ENCODE measurements around the gene NTSR1.
A peak's percentile ranks its signal among the peaks of the same experiment; 100 is the strongest.

Gene NTSR1

GRCh38 chr20:62694106-62694505 lies 14.5 kb upstream of the NTSR1 start:
- no peak for DNase-seq (ENCODE audit: low spot score)

DNA sequence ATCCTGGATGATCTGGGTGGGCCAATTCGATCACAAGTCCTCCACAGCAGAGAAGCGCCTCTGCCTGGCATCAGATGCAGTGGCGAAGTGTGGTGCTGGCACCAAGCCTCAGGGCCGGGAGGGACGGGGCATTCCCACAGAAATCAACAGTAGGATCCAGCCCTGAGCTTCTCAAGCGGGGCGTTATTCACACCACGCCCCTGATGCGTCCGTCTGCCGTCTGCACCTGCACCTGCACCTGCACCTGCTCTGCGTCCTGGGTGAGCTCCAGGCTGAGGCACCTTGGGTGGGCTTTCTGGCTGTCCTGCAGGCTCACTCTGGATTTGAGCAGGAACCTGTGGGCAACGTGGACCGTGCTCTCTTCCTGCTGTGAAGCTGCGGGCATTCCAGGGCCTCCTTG lies 13.8 kb upstream of the NTSR1 start:
- no peak for DNase-seq (ENCODE audit: low spot score)

GRCh38 chr20:62695448-62696414 lies 12.9 kb upstream of the NTSR1 start:
- no peak for DNase-seq (ENCODE audit: low spot score)

DNA sequence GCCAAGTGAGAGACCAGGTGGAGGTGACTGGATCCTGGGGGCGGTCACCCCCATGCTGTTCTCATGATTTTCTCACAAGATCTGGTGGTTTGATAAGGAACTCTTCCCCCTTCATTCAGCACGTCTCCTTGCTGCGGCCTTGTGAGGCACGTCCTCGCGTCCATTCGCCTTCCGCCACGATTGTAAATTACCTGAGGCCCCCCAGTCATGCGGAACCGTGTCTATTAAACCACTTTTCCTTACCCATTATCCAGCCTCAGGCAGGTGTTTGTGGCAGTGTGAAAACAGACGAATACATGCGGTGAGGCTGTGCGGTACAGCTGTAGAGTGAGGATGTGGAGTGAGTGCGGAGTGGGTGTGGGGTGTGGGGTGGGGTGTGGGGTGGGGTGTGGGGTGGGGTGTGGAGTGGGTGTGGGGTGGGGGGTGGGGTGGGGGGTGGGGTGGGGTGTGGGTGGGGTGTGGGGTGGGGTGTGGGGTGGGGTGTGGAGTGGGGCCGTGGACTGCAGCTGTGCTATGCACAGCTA lies 12.1 kb upstream of the NTSR1 start:
- no peak for DNase-seq (ENCODE audit: low spot score)

DNA sequence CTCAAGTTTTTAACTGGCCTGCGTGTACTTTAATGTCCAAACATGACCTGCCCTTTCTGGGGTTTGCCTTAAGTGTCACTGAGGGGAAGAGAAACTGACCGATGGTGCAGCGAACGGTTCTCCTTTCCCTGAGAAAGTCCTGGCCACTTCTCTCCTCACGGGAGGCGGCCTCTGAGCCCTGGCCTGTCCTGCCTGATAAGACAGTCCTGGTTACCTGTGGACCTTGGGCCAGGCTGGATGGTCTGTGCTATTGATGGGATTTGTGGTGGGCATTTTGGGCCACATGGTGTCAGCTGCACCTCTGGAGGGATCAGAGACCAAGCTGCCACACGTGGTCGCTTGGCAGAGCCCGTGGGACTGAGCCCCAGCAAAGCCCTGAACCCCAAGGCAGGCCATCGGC lies 11.6 kb upstream of the NTSR1 start:
- DNase-seq (ENCODE audit: low spot score), result no peak

- DNase-seq (ENCODE audit: low spot score), result no peak
Measured at GRCh38 chr20:62697468-62697912, 11.1 kb upstream of the NTSR1 start.

- DNase-seq (ENCODE audit: low spot score), result no peak
Measured at GRCh38 chr20:62698231-62698630, 10.4 kb upstream of the NTSR1 start.

DNA sequence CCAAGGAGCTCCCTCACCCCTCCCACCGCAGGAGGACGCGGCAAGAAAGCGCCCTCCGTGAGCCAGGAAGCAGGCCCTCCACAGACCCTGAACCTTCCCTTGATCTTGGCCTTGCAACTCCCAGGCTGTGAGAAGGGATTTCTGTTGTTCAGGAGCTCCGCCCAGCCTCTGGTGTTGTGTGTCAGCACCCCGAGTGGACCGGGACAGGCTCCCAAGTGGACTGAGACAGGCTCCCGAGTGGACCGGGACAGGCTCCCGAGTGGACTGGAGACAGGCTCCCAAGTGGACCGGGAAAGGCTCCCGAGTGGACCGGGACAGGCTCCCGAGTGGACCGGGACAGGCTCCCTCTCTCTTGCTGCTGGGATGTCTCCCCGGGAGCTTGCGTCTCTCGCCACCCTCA lies 9.3 kb upstream of the NTSR1 start:
- no peak for DNase-seq (ENCODE audit: low spot score)

GRCh38 chr20:62699741-62700140 lies 8.9 kb upstream of the NTSR1 start:
- DNase-seq (ENCODE audit: low spot score), result no peak

DNA sequence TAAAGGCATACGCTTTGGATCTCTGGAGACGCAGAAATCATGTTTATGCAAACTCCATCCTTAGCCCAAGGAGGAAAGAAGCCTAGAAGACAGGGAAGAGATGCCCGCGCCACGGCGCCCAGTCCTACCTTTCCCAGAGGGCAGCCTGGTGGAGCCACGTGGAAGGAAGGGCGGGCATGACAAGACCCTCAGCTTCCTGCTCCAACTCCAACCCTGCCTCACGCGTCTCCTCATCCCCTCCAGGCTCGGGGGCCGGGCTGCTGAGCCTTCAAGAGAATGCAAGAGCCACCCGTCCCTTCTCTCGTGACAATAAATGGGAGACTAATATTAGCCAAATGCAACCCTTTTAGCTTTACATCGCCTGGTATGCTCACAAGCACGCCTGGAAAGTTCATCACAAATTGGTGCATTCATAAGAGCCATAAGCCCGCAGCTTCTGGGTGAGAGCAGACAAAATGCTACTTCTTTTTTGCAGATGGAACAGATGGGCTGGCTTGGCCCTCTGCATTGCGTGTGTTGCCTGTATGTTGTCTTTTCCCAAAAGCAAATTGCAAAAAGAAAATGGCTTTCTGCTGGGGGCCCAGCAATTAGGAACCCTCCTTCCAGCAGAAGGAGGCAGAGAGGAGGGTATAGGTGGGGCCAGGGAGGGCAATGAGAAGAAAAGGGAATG lies 8.2 kb upstream of the NTSR1 start:
- no peak for DNase-seq (ENCODE audit: low spot score)

- DNase-seq (ENCODE audit: low spot score), result no peak
Measured at GRCh38 chr20:62701161-62702012, 7.2 kb upstream of the NTSR1 start.

DNA sequence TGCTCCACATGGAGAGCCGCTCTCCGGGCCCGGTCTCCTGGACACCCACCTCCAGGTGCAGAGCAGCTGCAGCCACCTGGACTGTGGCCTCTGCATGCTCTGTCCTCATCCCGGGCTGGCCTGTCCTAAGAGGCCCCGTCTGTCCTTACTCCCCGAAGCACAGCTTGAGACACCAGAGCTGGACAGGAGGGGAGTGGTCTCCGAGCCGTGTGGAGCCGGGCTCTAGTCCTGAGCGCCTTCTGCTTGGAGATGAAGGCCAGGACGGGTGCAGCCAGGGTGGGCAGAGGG lies 6.7 kb upstream of the NTSR1 start:
- no peak for DNase-seq (ENCODE audit: low spot score)

DNA sequence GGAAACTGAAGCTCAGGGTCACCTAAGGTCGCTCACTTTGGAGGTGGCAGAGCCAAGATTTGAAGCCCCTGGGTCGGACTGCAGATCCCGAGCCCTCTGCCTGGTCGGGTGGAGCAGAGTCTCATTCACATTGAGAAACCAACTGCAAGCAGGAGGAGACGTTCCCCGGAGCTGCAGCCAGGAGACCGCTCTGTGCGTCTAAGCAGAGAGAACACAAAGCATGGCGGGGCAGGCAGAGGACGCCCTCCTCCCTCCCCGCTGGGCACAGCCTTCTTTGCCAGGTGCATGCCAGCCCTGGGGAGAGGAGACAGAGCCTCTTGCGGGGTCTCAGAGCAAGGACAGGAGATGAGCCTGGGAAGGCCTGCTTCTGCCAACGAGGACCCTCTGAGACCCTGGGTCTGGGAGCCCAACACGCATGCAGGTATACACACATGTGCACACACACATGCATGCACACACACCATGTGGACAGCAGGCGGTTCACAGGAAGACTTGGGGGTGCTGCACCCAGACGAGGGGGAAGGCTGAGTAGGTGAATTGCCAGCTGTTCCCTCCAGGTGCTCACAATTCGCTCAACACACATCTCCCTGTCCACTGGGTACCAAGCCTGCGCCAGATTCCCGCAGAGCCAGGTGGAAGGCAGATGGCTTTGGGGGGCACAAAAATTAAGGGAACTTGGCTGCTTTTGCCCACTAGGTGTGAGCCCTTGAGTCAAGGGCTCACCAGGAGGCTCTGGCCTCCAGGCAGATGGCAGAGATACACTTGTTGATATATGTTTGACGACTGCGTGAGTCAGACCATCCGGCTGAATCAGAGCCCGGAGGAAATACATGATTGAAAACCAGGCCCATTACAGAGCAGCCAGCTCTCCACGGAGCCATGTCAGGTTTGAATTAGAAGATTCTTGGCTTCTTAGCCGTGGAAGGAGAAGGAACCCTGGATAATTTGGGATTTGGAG lies 5.5 kb upstream of the NTSR1 start:
- no peak for DNase-seq (ENCODE audit: low spot score)

DNA sequence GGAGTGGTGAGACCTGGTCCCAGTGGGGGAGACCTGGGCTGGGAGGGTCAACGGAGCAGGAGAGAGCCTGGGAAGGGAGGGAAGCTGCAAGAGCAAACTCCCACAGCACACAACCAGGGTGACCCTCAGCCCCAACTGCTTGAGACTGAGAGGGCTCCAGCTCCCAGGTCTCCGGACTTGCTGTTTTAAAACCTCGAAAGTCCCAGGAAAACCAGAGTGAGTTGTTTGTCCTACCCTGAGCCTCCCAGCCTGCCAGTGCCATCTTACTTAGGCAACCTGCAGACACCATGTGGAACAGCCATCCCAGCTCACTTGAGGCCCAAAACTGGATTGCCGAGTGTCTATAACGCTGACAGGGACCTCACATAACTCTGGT lies 4.8 kb upstream of the NTSR1 start:
- no peak for DNase-seq (ENCODE audit: low spot score)

DNA sequence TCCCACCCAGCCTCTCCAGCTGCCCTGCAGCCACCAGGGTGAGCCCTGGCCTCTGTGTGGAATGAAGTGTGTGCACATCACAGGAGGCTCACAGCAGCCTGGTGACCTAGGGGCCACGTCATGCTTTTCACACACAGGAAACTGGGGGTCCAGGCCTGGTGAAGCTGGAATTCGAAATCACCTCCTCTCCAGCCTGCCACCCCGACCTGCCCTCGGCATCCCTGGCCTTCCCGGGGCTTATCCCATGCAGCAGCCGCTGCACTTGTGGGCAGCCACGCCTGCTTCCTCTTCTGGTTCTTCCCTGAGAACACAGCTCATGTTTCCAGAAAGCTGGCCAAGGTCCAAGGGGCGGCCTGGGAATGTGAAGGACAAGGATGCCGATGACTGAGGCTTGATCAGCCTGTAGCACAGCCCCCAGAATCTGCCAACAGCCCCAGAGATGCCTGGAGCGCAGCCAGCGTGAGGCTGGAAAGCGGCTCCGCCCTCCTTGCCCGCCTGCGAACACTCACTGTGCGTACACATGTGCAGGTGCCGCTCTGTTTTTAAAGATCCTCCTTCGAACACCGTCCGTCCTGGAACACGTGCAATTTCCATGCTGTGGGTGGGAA lies 4.2 kb upstream of the NTSR1 start:
- peak; percentile 63 for DNase-seq (ENCODE audit: low spot score)

GRCh38 chr20:62705627-62706026 lies 3.0 kb upstream of the NTSR1 start:
- DNase-seq (ENCODE audit: low spot score), result no peak

- DNase-seq (ENCODE audit: low spot score), result no peak
Measured at GRCh38 chr20:62706344-62706743, 2.3 kb upstream of the NTSR1 start.

DNA sequence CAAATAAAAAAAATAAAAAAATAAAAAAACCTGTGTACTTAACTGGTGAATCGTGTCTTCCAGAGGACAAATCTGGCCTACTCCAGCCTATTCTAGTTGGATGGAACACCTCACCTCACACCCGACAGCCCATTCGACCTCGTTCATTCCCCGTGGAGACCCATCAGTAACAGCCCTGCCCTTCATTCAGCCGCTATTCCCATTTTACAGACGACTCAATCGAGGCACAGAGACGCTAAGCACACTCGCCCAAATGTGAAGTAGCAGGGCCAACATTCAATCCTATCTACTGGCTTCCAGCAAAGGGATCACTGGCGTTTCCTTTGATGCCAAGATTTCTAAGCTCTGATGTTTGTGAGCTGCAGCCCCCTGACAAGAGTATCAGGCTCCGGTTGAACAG lies 1.8 kb upstream of the NTSR1 start:
- DNase-seq (ENCODE audit: low spot score), result no peak

- DNase-seq (ENCODE audit: low spot score), result no peak
Measured at GRCh38 chr20:62707276-62707920, 1.2 kb upstream of the NTSR1 start.

DNA sequence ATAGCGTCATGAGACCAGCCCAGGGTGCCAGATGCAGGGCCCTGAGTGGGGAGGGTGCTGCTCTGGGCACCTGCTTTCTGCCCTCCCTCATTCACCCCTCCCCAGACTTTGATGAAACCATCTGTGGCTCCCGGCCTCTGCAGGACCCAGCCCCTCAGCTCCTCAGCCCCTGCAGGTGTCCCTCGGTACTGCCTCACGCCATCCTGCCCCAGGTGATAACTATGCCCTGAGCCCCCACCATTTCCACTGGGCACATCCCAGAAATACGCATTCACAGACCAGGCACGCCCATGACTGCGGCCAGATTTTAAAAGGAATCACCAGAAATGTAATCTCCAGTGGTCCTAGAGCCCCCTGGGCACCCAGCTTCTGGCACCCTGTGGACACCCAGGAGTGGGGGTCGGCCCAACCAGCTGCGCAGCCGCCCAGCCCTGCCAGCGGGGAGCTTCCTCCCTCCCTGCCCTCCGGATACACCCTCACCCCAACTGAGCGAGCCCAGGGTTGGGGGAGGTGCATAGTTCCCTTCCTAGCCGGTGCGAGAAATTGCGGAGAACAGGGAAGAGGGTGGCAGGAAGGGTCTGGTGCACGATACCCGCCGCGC lies 615 bp upstream of the NTSR1 start:
- DNase-seq (ENCODE audit: low spot score), result peak; percentile 91

Measured in iPS-NIHi11 (cell line).